ENCODE measurements around the gene NUDT14.

- TF ChIP-seq CTCF (IDR thresholded peaks at IDR 0.05; ENCODE audit: borderline replicate concordance, extremely low read depth, low read length, poor library complexity, severe bottlenecking) (no peak), EZH2 (IDR thresholded peaks at IDR 0.05; ENCODE audit: borderline replicate concordance, low read depth, low read length, severe bottlenecking) (no peak)
These were observed 35.6 kb upstream of the NUDT14 start for GRCh38 chr14:105216490-105217247.
